HG03108 (cell line): Measurements from ENCODE around the gene CRTAP.
"Not testable (repeated sequence)": the region's sequence is repeated elsewhere in the genome, so short reads cannot be mapped to it uniquely, and the experiment has no call there.

ENCODE experiments used
- ATAC-seq: cut with Tn5 transposase; IDR thresholded peaks from one replicate; pipeline ENCODE4 v1.9.1; 2021; ENCODE audit warnings: moderate library complexity; ENCODE audit not compliant: unreplicated experiment

CRTAP gene

DNA sequence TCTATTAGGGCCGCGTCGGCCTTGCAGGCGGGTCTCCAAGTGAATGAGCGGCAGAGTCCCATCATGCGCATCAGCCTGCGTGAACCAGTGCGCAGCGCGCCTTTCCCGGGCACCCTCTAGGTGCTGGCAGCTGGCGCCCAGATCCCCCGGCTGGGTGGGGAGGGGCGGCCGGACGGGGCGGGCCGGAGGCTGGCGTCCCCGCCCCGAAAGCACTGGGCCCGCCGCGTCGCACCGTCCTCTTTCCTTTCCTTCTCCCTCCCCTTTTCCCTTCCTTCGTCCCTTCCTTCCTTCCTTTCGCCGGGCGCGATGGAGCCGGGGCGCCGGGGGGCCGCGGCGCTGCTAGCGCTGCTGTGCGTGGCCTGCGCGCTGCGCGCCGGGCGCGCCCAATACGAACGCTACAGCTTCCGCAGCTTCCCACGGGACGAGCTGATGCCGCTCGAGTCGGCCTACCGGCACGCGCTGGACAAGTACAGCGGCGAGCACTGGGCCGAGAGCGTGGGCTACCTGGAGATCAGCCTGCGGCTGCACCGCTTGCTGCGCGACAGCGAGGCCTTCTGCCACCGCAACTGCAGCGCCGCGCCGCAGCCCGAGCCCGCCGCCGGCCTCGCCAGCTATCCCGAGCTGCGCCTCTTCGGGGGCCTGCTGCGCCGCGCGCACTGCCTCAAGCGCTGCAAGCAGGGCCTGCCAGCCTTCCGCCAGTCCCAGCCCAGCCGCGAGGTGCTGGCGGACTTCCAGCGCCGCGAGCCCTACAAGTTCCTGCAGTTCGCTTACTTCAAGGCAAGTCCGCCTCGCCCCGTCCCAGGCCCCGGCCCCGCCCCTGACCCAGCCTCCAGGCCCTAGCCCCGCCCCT is at the start of gene CRTAP:
Gene CRTAP, plus strand, starts transcription at position 243 of the 850 bp plus-strand sequence. Its CDS starts 64 bp downstream, at position 307.
- peak; percentile 81 for ATAC-seq

DNA sequence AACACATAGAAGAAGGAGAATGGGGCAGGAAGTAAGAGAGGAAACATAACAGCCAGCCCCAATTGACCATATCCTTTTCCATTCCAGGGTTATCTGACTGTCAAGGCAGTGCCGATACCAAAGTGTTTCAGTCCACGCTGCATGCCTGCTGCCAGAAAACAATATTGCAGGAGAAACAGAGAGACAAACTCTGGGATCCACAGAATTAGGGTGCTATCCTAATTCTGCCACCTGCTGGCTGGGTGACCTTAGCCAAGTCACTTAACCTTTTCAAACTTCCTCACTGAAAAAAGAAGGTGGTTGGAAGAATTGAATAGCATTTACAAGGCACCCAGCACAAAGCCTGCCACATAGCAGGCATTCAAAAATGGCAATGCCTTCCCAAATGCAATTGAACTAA is 48.9 kb upstream of the CRTAP start:
- ATAC-seq: no peak

DNA sequence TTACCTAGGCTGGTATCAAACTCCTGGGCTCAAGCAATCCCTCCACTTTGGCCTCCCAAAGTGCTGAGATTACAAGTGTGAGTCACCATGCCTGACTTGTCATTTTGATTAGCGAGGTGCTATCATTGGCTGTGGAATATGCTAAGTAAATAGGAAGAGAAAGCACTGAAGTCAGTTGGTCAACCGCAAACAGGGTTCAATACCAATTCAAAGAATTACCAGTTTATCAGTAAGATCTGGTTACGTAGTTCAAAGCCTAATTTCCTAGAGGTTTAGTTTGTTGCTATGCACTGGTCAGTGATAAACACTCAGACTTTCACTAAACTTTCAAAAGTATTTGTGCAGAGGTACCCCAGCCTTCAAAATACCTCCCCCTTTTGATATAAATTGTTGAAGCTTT is 46.3 kb upstream of the CRTAP start:
- ATAC-seq: no peak

DNA sequence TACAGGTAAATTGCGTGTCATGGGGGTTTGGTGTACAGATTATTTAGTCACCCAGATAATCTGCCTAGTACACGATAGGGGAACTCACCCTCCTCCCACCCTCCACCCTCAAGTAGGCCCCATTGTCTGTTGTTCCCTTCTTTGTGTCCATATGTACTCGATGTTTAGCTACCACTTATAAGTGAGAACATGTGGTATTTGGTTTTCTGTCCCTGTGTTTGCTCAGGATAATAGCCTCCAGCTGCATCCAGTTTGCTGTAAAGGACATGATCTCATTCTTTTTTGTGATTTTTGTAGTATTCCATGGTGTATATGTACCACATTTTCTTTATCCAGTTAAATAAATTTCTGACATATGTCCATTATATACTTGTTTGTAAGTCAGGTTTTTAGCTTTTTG is 44.0 kb upstream of the CRTAP start:
- not testable (repeated sequence) for ATAC-seq

DNA sequence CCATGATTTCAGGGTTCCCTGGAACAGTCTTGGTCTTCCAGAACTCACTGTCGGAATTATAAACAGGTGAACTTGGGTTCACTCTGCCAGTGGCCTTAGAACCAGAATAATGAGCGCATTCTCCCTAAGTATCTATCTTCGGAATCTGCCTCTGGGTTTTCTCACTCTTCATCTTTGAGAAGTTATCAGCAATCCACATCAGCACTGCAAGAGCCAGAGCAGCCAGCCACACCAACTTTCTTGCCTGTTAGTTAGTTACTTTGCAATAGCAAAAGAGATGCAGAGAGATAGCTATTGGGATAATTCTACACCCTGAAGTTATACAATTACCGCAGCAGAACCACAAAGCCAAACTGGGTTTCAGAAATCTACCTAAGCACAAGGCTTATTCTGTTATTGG is 42.6 kb upstream of the CRTAP start:
- no peak for ATAC-seq

DNA sequence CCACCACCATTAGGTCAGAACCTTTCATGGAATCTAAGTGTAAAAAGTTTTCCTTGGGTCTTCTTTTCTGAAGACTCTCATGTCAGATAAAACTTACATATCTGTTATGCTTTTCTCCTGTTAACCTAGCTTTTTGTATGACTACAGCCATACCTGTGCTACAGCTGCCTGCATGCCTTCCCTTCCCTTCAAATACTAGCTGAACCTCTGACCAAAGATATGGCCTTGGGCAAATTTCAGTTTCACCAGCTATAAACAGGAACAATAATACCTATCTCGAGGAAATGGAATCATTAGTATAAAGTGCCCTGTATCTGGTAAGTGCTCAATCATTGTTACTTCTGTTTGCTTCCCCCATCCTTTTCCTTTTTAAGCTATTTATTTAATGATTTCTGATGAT is 41.9 kb upstream of the CRTAP start:
- no peak for ATAC-seq

DNA sequence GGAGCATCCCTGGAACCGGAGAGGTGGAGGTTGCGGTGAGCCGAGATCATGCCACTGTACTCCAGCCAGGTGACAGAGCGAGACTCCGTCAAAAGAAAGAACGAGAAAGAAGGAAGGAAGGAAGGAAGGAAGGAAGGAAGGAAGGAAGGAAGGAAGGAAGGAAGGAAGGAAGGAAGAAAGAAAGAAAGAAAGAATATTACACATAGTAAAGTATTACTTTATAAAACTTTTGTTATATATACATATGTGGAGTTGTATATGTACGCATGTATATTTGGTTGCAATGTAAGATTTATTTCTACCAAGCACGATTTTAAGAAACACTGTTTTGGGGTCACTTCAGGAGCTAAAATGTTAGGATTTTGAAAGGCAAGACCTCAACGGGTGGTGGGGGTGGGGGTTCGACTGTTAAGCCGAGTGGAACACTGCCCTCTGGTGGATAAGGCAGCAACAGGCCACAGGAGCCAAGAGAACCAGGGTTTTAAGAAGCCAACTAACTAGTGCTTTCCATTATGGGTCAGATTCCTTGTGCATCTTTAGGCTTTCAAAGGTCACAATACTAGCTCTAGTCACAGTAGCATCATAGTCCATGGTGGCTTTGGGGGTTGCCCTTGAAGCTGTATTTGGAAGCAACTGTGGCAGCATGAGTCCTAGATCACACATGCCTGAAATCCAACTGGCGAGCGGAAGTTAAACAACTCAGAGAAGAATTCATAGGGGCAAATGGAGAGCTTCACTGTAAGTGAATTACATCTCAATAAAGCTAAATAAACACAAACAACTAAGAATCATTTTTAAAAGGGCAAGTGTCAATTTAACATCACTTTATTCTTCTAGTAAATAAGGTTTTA is 39.4 kb upstream of the CRTAP start:
- no peak for ATAC-seq

DNA sequence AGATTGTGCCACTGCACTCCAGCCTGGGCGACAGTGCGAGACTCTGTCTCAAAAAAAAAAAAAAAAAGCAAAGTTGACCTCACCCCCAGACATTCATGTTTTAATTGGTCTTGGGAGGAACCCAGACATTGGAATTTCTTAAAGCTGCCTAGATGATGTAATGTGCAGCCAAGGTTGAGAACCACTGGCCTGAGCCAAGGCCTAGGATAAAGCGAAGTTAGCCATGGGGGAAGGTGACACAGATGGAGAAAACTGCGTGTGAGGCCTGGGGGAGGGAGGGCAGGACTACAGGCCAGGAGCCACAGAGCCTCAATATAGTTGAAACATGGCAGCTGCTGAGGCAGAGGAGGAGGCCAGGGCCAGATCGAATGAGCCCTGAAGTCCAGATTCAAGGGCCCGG is 37.8 kb upstream of the CRTAP start:
- no peak for ATAC-seq

DNA sequence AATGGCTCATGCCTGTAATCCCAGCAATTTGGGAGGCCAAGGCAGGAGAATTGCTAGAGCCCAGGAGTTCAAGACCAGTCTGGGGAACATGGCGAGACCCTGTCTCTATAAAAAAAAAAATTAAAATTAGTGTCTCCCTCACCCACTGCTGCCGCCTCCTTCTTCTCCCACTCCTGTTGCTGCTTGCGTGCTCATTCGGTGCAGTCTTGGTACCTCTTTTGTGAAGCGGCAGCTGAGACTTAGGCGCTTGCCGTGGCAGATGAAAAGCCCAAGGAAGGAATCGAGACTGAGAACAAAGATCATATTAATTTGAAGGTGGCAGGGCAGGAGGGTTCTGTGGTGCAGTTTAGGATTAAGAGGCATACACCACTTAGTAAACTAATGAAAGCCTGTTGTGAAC is 36.9 kb upstream of the CRTAP start:
- ATAC-seq: no peak

DNA sequence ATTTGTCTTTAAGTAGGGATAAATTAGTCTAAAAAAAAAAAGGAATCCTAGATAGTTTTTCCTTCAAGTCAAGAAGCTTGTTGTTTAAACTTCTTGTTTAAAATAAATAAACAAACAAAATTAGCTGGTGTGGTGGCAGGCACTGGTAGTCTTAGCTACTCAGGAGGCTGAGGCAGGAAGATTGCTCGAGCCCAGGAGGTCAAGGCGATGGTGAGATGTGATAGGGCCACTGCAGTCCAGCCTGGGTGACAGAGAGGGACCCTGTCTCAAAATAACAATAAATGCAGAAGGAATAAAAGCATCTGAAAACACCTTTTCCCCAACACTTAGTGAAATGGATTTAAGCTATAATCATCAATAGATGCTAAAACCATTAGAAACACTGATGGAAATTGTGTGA is 35.8 kb upstream of the CRTAP start:
- no peak for ATAC-seq

DNA sequence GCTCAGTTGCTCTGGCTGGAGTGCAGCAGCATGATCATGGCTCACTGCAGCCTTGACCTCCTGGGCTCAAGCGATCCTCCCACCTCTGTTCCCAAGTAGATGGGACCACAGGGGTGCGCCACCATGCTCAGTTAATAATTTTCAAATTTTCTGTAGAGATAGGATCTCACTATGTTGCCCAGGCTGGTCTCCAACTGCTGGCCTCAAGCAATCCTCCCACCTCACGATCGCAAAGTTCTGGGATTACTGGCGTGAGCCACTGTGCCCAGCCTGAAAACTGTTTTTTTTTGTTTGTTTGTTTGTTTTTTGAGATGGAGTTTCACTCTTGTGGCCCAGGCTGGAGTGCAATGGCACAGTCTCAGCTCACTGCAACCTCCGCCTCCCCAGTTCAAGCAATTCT is 34.0 kb upstream of the CRTAP start:
- ATAC-seq: not testable (repeated sequence)

DNA sequence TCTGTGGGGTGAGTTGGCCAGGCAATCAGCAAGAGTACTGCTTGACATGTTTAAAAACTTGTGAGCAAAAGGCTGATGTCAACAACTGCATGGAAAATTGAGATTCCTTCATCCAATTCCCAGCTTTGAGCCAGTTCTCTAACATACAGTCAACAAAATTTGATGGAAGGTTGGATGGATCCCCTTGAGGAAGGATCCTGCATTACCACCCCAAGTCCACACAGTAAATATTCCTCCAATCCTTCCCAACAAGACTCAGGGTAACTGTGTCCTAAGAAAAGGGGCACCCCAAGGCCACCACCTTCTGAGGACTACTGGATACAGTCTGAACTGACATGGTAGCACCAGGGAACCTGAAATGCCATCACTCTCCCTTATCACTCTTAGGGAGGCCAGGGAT is 32.0 kb upstream of the CRTAP start:
- ATAC-seq: no peak

DNA sequence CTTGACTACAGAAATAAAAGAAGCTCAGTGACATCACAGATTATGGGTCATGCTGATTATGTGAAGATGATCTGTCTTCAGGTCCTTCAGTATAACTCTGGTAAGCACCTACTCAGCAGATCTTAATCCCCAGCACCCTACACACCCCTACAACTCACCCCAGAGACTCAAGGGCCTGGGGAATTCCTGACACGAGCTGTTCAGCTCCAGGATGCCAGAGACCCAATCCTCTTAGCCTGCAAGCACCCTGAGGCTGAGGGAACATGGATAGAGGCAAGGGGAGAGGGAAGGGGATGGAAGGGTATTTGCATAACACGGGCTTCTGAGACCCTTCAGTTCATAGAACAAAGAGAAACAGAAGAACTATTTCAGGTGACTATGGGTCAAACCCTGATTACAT is 29.9 kb upstream of the CRTAP start:
- no peak for ATAC-seq

DNA sequence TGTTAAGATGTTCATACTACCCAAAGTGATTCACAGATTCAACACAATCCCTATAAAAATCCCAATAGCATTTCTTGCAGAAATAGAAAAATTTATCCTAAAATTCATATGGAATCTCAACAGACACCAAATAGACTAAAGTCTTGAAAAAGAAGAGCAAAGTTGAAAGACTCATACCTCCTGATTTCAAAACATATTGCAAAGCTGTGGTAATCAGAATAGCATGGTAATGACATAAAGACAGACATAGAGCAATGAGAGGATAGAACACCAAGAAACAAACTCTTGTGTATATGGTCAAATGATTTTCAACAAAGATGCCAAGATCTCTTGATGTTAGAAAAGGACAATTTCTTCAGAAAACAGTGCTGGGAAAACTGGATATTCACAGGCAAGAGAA is 25.1 kb upstream of the CRTAP start:
- no peak for ATAC-seq

DNA sequence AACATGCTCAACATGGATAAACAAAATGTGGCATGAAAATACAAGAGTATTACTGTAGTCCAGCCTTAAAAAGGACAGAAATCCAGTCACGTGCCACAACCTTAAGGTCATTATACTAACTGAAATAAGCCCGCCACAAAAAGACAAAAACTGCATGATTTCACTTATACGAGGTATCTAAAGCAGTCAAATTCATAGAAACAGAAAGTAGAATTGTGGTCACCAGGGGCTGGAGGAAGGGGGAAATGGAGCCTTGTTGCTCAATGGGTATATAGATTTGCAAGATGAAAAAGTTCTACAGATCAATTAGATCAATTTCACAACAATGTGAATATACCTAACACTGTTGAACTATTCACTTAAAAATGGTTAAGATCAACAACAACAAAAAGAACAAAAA is 24.3 kb upstream of the CRTAP start:
- ATAC-seq: peak; percentile 93

DNA sequence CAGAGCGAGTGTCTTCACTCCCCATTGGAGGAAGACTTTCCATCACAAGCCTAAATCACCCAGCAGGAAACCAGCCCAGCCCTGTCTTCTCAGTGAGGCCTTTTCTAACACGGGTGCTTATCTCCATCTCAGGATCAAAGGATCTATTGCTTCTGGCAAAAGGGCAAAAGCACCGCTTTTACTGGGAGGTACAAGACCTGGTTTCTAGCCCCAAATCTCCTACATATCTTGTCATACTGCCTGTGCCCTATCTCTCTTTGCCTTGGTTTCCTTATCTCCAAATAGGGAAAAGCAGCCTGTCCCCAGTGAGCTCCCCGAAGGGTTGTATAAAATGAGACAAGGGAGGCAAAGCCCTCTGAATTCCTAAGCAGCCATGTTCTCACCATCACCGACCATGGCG is 22.1 kb upstream of the CRTAP start:
- ATAC-seq: no peak

DNA sequence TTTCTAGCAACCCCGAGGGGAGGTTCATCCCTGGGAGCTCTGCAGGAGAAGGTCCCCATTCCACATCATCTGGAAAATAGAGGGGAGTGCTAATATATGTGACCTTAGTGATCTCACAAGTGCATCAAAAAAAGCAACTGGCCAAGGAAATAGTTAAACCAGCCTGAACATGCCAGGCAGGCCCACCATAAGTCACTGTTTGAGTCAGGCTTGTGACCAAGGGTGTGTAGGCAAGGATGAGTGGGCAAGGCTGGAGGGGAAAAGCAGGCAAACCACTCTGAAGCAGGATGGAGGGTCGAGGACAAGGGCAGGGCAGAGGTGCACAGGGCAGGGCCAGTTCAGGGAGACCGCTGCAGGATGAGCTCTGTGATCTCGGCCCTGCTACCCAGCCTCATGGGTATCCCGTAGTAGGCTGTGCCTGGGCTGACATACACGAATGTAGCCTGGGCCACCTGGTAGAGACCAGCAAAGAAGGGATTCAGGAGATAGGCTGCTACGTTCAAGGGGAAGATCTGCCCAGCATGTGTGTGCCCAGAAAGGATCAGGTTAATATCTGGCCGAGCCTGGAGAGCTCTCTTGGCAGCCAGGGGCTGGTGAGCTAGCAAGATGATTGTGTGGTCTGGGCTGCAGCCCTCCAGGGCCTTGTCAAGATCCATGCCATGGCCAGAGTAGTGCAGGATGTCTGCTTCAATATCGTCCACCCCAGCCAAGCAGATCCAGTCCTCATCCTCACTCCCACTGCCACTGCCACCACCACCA is 21.1 kb upstream of the CRTAP start:
- no peak for ATAC-seq

DNA sequence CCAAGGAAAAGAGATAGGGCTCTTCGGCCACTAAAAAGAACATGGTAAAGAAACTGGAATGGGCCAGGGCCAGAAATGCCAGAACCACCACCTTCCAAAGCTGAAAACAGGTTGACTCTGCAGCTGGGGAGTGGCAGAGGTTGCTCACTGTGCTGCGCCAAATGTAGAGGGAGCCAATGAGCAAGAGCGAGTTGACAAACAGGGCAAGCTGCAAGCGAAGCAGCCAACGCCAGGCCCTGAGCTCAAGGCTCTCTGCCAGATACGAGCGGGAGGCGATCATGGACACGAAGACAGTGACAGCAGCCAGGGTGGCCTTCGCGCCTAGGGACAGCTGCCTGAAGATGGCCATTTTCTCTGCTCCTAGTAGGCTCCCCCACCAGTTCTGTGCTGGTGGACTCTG is 20.0 kb upstream of the CRTAP start:
- no peak for ATAC-seq

DNA sequence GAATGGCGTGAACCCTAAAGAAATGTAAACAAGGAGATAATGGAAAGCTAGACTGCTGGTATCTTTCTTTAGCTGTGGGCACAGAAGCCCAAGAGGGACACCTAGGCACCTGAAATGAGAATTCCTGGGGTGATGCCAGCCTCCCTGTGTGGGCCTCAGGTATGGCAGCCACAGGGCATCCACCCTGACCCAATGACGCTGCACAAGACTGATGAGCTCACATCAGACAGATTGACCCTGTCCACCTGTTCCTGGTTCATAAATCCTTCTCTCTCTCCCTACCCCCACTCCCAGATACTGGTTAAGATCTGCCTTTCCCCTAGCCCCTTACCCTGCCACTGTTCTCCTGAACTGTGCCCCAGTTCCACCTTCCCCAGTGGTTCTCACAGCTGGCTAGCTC is 18.4 kb upstream of the CRTAP start:
- ATAC-seq: no peak

DNA sequence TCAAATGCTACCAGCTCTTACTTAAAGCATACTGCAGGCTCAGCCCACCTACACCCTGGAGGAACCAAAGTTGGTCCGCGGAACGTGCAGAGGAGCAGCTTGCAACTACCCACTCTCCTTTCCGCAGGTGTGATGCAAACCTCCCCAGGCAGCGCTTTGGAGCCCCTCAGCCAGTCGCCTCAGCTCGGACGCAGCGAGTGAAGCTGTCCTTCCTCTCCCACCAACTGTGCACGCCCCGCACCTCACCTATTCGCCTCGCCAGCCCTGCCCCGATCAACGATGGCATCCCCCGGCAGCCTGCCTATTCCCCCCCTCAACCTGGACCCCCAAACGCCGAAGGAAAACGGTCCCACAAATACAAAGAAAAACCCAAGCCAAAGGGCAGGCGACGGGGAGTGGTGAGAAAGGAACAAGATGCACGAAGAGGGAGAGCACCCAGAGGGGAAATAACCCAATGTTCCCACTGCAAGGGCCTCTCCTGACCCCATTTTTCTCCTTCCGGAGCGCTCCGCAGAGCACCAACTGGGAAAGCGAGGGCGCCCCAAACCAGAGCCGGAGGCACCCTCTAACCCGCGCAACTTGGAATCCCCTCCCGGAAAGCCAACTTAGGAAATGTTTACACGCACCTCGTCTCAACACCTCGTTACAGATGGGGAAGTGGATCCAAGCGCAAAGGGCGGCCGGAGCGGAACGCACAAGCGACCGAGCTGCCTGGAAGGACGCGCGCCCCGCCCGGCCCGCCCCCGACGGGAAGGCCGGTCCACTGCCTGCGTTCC is 17.5 kb upstream of the CRTAP start:
- ATAC-seq: peak; percentile 27
